DND-41 (cell line): Measurements from ENCODE around the gene ACSL6.

Source experiments
- CTCF ChIP-seq: IDR thresholded peaks from 2 replicates; pipeline ENCODE4 v1.5.1; 2012; ENCODE audit warnings: borderline replicate concordance, low read length, moderate library complexity, mild to moderate bottlenecking; ENCODE audit not compliant: poor library complexity, severe bottlenecking; ENCODE audit errors: extremely low read depth
- EZH2 ChIP-seq: IDR thresholded peaks from 3 replicates; pipeline ENCODE4 v1.6.1; 2012; ENCODE audit warnings: borderline replicate concordance, low read depth, mild to moderate bottlenecking, moderate library complexity, low read length, inconsistent platforms; ENCODE audit not compliant: severe bottlenecking

GRCh38 chr5:131977212-131977604, 34.2 kb downstream of the ACSL6 start:
- TF ChIP-seq CTCF (no peak), EZH2 (no peak)
